Raji (cell line): ENCODE data around the gene FHIP2A.

Experiments
- POLR2A ChIP-seq: IDR thresholded peaks from 2 replicates; pipeline ENCODE4 v1.6.1; 2011; ENCODE audit warnings: low read depth, low read length, control low read depth; ENCODE audit not compliant: insufficient read depth

The FHIP2A gene

DNA sequence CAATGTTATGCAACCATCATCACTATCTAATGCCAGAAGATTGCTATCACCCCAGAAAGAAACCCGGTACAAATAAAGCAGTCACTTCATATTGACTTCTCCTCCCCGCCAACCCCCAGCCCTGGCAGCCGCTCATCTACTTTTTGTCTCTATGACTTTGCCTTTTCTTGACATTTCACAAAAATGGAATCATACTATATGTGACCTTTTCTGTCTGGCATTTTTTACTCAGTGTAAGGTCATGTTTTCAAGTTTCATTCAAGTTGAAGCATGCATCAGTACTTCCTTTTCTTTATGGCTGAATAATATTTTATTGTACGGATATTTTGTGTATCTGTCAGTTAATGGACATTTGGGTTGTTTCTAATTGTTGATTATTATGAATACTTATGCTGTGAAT lies 28.1 kb downstream of the FHIP2A start:
- no peak for TF ChIP-seq POLR2A

DNA sequence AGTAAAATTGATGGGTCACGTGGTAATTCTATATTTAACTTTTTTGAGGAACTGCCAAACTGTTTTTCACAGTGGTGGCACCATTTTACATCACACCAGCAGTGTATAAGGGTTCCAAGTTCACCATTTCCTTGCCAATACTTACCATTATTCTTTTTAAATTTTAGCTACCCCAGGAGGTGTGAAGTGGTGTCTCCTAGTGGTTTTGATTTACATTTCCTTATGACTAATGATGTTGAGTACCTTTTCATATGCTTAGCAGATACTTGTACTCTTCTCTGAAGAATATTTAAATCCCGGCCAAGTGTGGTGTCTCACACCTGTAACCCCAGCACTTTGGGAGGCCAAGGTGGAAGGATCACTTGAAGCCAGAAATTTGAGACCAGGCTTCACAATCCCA lies 28.5 kb downstream of the FHIP2A start:
- TF ChIP-seq POLR2A: no peak

DNA sequence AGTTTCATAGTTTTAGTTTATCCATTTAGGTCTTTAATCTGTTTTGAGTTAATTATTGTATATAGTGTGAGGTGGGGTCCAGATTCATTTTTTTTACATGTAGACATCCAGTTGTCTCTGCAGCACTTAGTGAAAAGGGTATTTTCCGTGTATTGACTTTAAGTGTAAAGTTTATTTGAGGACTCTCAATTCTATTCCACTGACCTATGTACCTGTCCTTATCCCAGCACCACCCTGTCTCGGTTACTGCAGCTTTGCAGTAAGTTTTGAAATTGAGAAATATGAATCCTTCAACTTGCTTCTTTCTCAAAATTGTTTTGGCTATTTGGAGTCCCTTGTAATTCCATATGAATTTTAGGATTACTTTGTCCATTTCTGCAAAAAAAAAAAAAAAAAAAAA lies 29.8 kb downstream of the FHIP2A start:
- no peak for TF ChIP-seq POLR2A

DNA sequence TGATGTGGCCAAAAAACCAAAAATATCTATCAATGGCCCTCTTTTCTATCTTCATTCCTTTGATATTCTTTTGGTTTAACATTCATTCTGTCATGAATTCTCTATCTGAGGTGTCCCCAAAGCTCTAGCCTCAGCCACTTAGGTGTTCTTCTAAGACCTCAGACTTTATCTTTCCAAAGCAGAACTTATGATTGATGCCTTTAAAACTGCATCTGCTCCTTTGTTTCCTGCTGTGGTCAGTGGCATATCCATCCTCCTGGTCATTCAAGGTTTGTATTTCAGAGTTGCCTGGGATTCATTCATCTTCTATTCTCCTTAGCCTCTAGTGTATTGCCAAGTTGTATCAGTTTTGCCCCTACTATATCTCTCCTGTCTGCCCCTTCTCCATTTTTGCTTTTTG lies 30.6 kb downstream of the FHIP2A start:
- TF ChIP-seq POLR2A: no peak

DNA sequence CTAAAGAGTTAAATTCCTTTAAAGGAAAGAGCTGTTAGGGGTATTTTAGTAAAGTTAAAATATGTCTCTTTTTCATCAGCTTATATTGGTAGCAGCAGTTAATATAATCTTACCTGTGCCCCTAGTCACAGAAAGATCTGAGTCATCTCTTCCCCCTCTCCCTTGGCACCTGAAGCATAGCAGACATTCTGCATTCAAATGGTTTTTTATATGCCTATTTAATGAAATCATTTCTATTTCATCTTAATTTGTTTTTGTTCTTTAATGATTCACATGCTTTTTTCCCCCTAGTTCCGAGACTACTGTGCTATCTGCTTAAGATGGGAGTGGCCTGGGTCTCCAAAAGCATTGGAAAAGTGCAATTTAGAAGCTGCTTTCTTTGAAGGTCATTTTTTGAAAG lies 33.3 kb downstream of the FHIP2A start:
- no peak for TF ChIP-seq POLR2A

DNA sequence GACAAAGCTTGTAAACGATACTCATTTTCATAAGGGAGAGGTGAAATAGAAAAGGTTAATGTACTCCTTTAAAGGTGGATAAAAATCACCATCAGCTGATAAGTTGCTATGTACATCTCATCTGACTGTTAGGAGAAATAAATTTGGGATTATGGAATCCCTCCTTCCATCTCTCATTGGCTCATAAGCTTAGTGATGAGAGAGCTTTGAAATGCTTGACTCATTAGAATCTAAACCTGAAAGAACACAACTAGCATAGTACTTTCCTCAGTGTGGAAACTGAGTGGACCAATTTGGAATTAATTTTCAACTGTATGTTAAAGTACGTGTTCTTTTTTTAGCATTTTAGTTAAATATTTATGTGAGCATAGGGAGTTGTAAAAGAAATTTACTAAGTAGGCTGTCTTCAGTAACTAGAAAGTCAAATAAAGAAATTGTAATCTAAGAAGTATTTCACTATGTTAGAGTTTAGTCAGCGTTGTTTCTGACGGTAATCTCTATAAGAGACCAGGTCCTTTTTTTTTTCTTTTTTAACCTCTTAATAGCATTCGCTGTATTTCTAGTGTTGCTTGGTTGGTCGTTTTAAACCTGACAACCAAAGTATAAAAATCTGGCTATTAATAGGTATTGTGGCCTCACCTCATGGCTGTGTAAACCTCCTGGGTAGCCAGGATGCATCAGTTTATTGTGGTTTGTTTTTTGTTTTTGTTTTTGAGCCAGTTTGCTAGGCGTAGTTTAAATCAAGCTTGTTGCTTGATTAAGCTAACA lies 34.4 kb downstream of the FHIP2A start:
- no peak for TF ChIP-seq POLR2A

DNA sequence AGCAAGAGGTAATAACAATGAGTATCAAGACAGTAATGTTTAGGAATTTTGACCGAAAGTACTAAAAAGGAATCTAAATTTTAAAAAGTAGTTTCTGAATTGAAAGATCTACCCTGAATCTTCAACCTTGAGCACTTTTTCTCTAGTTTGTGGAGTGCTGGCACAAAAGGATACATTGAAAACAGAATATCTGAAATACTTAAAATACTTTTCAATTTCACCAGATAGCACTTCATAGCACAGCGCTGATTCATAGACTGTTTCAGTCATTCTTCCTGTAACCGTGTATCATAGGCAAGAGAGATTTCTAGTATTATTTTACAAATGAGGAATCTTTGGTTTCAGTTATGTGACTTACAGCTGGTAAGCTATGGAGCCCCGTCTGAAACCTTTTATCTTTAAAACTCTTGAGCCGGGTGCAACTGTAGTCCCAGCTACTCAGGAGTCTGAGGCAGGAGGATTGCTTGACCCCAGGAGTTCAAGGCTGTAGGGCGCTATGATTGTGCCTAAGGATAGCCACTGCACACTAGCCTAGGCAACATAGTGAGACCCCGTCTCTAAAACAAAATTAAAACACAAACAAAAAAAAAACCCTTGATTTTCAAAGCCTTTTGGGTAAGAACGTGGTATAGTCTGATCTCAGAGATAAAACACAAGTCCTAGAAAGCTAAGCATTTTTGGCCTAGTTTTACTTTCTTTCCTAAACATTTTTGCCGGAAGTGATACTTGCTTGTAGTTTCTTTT lies 35.1 kb downstream of the FHIP2A start:
- no peak for TF ChIP-seq POLR2A

DNA sequence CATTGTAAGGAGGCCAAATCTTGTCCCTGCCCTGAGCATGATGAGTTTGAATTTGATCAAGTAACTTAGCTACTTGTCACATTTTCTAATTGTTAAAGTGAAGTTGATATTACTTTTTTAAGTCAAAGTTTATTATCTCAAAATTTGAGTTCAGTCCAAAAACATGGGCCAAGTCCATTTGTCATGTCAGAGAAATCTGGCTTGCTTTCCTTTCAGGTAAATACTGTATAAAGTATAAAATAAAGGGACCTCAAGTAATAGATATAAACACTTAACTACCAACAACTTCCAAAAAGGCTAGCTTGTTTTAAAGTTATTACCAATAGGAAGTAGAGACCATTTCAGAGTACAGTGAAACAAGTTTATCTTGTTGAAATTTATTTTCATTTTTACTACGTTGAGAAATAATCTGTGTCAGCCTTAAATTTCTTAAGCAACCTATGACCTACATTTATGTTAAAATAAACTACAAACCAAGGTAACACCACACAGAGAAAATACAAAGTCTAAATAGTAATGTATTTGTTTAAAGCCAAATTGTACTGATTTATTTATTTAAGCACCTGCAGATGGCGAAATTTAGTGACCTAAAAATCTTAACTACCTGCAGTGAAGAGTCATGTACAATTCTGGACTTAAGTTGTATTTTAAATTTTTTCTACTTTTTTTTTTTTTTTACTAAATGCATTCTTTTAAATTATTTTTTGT lies 36.5 kb downstream of the FHIP2A start:
- TF ChIP-seq POLR2A: no peak

DNA sequence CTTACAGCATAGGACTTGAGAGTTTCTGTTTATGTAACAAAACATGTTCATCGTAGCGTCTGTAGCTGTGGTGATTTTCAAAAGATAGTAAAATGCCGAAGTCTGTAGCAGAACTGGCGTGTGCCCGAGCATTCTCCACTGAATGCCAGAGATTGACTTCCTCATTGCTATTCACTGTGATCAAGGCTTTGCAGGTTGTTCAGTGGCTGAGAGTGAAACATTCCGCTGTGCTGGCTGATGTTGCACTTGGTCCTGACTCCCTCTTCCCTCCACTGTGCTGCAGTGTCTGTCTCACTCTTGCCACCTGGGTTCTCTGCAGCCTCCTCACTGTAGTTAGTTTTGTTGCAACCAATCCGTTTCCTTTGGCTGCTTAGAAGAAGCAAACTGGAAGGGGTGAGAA lies 37.6 kb downstream of the FHIP2A start:
- no peak for TF ChIP-seq POLR2A

DNA sequence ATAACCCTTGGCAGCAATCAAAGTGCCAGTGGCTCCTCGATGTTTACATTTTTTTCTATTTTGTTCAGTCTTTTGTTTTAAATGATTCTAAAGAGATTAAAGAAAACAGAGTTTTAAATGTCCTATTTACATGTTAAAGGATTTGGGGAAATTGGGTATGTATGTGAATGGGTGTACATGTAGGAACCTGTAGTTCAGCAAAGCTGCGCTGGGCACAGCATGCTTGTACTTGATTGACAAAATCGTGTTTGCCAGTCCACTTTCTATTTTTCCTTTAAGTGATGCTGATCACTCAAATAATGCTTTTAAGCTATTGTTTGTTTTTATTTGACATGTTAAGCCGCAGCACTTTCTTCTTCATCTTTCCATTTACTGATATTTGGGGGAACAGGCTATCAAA lies 40.9 kb downstream of the FHIP2A start:
- TF ChIP-seq POLR2A: no peak

DNA sequence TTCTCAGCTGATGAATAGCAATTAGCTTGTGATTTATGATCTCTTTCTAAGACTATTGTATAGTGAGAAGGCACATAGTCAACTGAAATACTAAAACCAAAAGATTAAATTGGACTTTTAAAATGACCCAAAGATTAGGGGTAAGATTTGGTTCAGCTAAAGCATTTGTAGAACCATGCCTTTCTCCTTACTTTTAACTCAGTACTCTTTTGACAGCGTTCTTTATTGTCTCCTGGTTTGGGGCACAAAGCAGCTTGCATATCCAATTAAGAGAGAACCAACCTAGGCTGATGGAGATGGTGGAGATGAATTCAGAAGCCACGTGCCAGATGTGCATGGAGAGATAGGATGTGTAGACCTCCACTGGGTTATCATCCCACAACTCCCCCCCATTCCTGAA lies 45.8 kb downstream of the FHIP2A start:
- no peak for TF ChIP-seq POLR2A

DNA sequence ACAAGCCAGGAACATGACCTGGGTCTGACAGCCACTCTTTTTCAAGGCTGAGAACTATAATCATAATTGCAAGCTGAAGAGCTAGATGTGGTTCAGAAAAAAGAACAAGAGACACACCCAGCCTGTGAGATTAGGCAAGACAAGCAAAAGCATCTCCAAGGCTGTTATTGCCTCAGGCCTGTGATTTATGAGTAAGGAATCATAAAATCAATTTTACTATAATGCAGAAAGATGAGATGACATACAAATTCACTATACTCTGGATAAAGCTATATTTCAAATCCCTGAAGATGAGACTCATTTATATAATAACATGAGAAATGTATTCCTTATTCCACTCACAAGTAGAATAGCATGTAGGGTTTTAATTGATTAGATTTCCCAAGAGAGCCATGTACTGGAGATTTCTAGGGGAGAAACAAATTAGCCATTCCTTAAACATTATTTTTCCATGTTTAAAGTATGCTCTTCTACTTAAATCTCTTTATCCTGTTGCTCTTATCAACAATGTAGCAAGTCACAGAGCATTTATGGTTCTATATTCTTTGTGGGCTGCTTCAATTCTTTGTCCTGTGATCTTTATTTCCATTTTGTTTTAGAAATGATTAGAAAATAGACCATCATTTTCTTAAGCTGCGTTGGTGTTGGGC lies 47.4 kb downstream of the FHIP2A start:
- TF ChIP-seq POLR2A: no peak

DNA sequence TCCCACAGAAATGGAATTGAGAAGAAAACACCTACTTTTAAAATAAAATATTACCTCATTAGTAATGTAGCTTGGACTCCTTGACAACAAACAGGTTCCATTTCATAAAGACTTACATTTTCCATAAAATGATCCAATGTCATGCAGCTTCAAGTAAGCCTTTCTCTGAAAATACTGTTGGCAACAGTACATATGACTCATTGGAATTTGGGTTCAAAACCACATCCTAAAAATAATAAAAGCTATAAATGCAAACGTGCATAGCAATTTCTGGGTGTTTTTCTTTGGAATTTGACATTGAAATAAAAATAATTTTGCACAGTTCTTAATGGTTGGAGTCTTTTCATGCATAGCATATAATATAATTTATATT lies 47.9 kb downstream of the FHIP2A start:
- no peak for TF ChIP-seq POLR2A

DNA sequence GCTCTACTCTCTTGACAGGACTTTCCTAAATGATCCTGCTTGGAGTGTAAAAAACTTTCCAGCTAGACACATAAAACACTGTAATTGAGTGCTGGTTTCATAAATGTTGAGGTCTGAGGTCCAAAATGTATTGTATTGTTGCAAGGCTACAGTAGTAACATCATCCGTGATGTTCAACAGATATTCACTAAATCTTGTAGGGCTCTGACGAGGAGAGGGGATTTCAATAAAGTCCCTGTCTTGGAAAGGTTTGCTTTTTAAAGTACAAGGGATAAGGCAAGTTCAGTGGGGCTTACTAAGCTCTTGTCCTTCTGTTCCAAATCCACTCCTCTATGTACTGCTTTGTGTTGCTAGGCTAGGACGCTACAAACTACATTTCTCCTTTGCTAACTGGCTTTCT lies 48.9 kb downstream of the FHIP2A start:
- TF ChIP-seq POLR2A: no peak

DNA sequence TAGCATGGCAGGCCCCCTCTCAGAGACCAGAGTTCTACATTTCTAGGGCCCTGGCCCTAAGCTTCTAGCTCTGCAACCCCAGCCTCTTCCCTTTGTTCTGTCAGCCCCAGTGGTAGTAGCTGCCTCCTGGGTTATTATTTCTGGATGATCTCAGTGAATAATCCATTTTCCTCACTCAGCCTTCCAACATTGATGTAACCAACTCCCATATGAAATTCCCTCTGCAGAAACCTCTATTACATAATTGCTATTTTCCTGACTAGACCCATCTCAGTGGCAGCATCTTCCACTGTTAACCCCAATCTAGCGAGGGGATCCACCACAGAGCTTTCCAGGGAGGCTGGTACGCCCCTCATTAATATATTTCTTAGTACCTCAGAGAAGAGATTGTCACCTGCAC lies 49.8 kb downstream of the FHIP2A start:
- TF ChIP-seq POLR2A: no peak
